Measurements from ENCODE around the gene CLCN2.

DNA sequence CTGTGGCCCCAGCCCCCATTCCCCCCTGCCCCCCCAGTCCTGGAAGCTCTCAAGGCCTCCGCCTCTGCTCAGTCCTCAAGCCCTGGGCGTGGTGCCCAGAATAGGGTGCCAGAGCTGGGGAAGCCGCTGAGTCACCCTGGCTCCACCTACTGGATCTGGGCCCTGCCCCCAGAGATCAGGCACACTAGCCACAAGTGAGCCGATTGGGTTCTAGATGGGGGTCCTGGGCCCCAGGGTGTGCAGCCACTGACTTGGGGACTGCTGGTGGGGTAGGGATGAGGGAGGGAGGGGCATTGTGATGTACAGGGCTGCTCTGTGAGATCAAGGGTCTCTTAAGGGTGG is 41.3 kb downstream of the CLCN2 start:
- no peak for TF ChIP-seq POLR2A (IDR thresholded peaks at IDR 0.05)
- TF ChIP-seq, protein P1, sequence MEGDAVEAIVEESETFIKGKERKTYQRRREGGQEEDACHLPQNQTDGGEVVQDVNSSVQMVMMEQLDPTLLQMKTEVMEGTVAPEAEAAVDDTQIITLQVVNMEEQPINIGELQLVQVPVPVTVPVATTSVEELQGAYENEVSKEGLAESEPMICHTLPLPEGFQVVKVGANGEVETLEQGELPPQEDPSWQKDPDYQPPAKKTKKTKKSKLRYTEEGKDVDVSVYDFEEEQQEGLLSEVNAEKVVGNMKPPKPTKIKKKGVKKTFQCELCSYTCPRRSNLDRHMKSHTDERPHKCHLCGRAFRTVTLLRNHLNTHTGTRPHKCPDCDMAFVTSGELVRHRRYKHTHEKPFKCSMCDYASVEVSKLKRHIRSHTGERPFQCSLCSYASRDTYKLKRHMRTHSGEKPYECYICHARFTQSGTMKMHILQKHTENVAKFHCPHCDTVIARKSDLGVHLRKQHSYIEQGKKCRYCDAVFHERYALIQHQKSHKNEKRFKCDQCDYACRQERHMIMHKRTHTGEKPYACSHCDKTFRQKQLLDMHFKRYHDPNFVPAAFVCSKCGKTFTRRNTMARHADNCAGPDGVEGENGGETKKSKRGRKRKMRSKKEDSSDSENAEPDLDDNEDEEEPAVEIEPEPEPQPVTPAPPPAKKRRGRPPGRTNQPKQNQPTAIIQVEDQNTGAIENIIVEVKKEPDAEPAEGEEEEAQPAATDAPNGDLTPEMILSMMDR (IDR thresholded peaks at IDR 0.05): no peak

Measured in adrenal gland (tissue), 5 donors.